Muscle of arm (tissue), 12 donors: ENCODE data around the gene NRP2. TPM values are rescaled to one million over a fixed set of nuclear protein-coding genes. Genes with fewer than 3 reads are reported as not detected.

Experiments used
- DNase-seq: peaks from one replicate; pipeline ENCODE4 v3.0.0-alpha.2; 2013
- polyA plus RNA-seq, 12 donors: library from polyadenylated mRNA; unstranded; fragments of 120-200 nt; gene quantifications; one replicate each; pipeline ENCODE4 v1.2.1, GENCODE V29; 2013; ENCODE audit not compliant: insufficient read length in 12 of 12

The NRP2 gene
- polyA plus RNA-seq, 12 donors: 9.5 to 68.2 (median 16.0) TPM; not detected in 1

GRCh38 chr2:205802941-205803340 is 120.6 kb downstream of the NRP2 start:
- DNase-seq: no peak

- DNase-seq: no peak
These were observed 121.2 kb downstream of the NRP2 start for GRCh38 chr2:205803500-205803899.

GRCh38 chr2:205805136-205805535 is 122.8 kb downstream of the NRP2 start:
- no peak for DNase-seq

DNA sequence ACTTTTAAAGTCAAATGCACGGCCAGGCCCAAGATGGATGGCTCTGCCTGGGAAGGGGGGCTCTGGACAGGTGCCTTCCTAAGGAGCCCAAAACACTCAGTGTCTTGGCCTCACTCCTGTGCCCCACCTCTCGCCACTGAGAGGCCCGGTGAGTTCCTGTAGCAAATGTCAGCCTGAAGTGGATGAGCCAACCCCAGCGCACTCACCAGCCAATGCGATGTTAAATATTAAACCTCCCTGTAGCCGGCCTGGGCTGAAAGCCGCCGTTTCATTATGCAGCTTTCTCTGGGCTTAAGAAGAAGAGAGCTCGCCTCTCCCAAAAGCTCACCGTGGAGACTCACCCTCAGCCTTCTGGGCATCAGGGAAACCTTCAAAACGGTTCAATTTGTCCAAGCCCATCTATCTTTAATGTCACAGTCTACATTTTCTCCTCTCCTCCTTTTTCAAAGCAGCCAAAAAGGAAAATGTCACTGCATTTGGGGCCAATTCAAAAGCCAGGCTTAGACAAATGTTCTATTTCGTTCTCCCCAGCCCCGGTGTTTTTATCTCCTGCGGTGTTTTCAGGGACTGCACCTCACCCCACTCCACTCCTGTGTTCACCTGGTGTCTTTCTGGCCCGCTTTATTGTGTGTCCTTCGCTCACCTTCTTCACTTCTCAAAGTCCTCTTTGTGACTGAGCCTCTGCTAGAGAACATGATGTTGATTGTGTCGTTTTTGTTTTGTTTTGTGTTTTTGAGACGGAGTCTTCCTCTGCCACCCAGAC is 124.0 kb downstream of the NRP2 start:
- no peak for DNase-seq

DNA sequence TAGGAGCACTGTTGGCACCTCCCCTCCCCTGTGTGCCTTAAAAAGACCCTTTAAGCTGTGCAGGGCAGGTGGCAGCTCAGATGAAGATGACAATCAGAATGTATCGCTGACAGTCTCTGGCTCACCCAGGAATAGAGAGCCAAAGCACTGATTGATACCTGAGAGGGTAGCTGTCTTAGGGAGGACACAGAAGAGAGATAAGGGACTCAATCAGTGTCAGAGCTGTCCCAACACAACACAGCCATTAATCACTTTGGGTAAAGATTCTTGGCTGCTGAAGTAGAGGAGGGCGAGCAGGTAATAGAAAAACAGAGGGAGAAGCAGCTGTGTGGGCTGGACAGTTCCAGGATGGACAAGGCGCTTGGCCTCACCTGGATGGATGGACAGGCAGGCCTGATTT is 124.9 kb downstream of the NRP2 start:
- no peak for DNase-seq

- DNase-seq: no peak
These were observed 125.5 kb downstream of the NRP2 start for GRCh38 chr2:205807758-205808157.

DNA sequence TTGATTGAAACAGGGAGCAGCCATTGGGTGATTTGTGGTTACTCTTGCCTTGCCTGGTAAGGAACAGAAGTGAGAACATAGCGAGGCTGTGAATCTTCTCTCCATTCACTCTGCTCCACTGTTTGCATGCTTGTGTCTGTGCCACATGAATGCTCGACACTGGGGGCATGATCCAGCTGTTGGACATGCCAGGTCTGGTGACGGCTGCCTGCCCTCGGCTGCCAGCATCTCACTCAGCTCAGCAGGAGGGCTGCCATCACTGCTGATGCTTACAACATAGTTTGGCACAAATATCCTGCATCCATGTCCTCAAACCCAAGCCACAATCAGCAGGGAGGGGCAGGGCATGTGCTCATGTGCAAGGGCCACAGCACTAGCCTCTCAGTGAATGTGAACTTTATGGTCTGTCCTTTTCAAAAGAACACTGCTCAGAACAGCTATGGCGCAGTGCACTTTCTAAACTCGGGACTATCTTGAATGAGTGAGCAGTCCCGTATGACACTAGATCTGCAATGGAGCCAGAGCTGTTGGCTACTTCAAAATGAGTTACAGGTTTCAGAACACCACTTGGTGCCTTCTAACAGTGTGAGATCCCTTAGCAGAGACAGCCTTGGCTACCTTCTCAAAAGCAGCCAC is 126.3 kb downstream of the NRP2 start:
- DNase-seq: no peak

GRCh38 chr2:205811387-205811786 is 129.1 kb downstream of the NRP2 start:
- no peak for DNase-seq

DNA sequence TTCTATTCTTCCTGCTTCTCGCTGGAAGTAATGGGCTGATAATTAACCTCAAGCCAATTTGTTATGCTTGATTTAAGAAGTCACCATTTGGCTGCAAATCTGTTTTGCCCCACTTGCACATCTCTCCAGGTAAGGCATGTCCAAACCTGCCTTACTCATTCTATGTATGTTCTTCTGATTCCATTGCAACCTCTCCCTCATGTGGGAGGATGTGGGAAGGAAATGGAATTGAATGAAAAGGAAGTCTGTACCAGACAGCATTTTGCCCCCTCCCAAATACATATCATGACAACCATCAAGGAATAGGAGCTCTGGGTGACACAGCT is 131.7 kb downstream of the NRP2 start:
- DNase-seq: no peak

GRCh38 chr2:205815673-205816072 is 133.4 kb downstream of the NRP2 start:
- no peak for DNase-seq

DNA sequence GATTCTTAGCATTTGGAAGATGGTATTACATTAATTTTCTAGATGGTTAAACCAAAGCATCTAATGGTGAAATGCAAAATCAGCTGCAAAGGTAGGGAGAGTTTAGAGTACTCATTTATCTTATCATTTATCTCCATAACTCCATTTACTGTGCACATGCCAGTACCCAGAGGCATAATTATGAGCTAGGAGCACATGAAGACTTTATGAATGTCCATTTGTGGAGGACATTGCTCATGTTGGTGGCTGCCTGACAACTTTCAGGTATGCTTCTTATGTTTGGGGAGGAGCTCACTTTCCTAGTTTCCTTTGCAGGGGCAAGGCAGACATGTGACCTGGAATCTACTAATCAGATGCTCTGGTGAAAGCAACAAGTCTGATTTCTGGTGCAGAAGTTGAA is 134.0 kb downstream of the NRP2 start:
- no peak for DNase-seq

DNA sequence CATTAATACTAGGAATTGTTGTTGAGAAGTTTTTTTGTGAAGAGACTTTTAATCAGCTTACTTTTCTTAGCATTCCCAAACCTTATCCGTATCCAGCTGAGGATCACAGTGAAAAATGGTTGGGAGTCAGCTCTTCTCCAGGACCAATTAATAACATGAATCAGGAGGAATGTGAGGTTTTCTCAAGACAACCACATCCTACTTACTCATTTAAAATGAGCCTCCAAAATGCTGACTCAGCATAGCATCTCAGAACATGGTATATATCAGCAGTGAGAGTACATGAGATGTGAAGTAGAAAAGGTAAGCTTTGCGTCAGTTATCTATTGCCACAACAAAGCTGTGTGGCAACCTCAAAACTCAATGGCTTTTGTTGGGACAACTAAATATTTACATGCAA is 140.3 kb downstream of the NRP2 start:
- no peak for DNase-seq

DNA sequence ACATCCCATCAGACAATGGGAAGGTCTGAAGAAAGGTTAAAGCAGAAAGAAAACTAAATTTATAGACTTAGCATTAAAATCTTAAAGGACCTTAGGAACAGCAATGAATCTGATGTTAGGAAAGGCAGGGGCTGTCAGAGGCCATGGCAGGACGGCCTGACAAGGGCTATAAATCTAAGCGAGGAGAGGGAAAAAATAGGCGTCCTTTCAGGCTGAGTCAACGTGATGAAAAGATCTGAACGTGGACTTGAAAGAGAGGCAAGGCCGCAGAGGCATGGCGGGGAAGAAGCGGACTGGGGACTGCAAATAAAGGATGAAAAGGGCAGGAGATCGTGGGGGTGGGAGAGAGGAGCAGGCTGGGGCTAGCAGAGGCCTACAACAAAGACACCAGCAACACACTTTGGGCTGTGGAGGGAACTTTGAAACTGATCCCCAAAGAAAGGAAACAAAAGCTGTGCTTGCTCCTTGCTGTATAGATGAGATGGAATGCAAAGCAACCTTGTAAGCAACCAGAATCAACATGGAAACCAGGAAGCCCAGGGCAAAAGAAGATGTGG is 145.6 kb downstream of the NRP2 start:
- no peak for DNase-seq

DNA sequence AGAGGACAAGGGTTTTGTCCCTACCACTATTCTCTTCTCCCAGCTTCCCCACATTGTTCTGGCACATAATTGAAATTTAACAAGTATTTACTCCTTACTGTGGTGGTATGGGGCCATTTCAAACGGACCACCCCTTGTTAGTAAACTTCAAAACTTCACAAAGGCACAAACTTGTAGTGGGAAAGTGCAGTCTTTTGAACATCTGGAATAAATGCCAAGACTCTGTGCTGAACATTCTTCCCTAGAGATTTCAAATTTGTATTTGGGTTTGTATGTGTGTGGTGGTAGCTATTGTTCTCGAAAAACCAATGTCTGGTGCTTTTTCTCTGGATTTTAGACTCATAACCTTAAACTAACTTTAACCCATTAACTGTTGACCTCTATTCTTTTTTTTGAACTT is 151.6 kb downstream of the NRP2 start:
- DNase-seq: no peak

GRCh38 chr2:205834796-205835195 is 152.5 kb downstream of the NRP2 start:
- no peak for DNase-seq

GRCh38 chr2:205835251-205835791 is 153.0 kb downstream of the NRP2 start:
- no peak for DNase-seq

GRCh38 chr2:205835923-205836322 is 153.6 kb downstream of the NRP2 start:
- DNase-seq: no peak

- no peak for DNase-seq
These were observed 154.3 kb downstream of the NRP2 start for GRCh38 chr2:205836477-205837221.

DNA sequence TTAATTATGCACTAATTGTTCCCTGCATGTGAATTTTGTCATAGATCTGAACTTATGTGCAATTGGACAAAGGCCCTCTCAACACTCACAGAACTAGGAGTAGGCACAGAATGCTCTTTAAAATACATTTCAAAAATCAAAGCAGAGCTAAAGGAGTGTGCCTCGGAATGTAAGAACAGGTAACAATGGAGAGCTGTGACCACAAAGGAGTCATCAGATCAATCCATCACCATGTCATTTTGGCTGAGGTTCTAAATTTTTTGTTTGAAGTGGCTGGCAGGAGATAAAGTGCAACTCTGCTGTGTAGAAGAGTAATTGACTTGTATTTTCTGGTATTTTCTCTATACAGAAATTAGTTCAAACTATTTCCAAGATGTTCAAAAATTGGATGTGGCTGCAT is 155.4 kb downstream of the NRP2 start:
- no peak for DNase-seq

DNA sequence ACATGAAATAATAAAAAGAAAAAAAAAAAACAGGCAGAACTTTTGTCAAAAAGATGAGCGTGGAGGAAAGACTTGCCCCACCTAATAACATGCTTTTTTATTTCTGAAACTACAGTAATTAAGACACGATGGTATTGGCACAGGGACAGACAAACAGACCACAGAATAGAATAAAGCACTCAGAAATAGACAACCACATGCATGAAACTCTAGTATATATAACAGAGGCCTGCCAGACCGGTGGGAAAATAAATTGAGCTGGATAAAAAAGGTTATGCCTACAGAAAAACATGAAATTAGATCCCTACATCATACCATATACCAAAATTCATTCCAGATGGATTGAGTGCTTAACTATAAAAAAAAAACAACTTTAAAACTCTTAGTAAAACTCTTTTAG is 163.1 kb downstream of the NRP2 start:
- DNase-seq: no peak
